ENCODE results near the gene PTPN3. TPM values are rescaled to one million over a fixed set of nuclear protein-coding genes. Genes with fewer than 3 reads are reported as not detected.
A peak's percentile ranks its signal among the peaks of the same experiment; 100 is the strongest.

Gene PTPN3
- total RNA-seq, 1 donor from 2014 or later: 13.4 TPM

GRCh38 chr9:109496218-109496617, 1.9 kb downstream of the PTPN3 start:
- Histone ChIP-seq H3K27ac (no peak overlapping the region), H3K36me3 (no peaks in the 10 kb centered on the region), H3K27me3 (ENCODE audit: low read depth) (peaks cover 28% of the 10 kb centered on the region), H3K4me1 (peaks cover 17% of the 10 kb centered on the region), H3K9me3 (no peaks in the 10 kb centered on the region), H3K4me3 (no peak overlapping the region)
- ATAC-seq (no peak), DNase-seq (no peak)
- intact Hi-C loops (cut with DNase I): no loop called here
- TF ChIP-seq CTCF (IDR thresholded peaks at IDR 0.05): no peak

GRCh38 chr9:109493648-109494047, 4.5 kb downstream of the PTPN3 start:
- H3K27ac ChIP-seq: no peak overlapping the region
- no peak overlapping the region for H3K4me3 ChIP-seq
- H3K27me3 ChIP-seq (ENCODE audit: low read depth): peaks cover 13% of the 10 kb centered on the region
- H3K4me1 ChIP-seq: peaks cover 13% of the 10 kb centered on the region
- no peak for TF ChIP-seq CTCF (IDR thresholded peaks at IDR 0.05)
- intact Hi-C loops (cut with DNase I): no loop called here
- H3K9me3 ChIP-seq: no peaks in the 10 kb centered on the region
- H3K36me3 ChIP-seq: no peaks in the 10 kb centered on the region
- DNase-seq: no peak
- ATAC-seq: peak in 1 of 2 donors; percentile 5

GRCh38 chr9:109491590-109491989, 6.5 kb downstream of the PTPN3 start:
- no peak for TF ChIP-seq CTCF (IDR thresholded peaks at IDR 0.05)
- H3K4me1 ChIP-seq: peaks cover 9% of the 10 kb centered on the region
- H3K27ac ChIP-seq: no peak overlapping the region
- H3K4me3 ChIP-seq: no peak overlapping the region
- H3K9me3 ChIP-seq: no peaks in the 10 kb centered on the region
- ATAC-seq: no peak
- no peaks in the 10 kb centered on the region for H3K36me3 ChIP-seq
- intact Hi-C loops (cut with DNase I): no loop called here
- peaks cover 5% of the 10 kb centered on the region for H3K27me3 ChIP-seq (ENCODE audit: low read depth)
- DNase-seq: no peak

GRCh38 chr9:109488791-109489492, 9.2 kb downstream of the PTPN3 start:
- Histone ChIP-seq H3K27ac (no peak overlapping the region), H3K36me3 (no peaks in the 10 kb centered on the region), H3K9me3 (no peaks in the 10 kb centered on the region), H3K4me3 (no peak overlapping the region), H3K27me3 (ENCODE audit: low read depth) (no peaks in the 10 kb centered on the region), H3K4me1 (no peaks in the 10 kb centered on the region)
- ATAC-seq (peak in 1 of 2 donors; percentile 20), DNase-seq (no peak)
- TF ChIP-seq CTCF (IDR thresholded peaks at IDR 0.05): no peak
- intact Hi-C loops (cut with DNase I): no loop called here

GRCh38 chr9:109488351-109488750, 9.8 kb downstream of the PTPN3 start:
- ATAC-seq (no peak), DNase-seq (no peak)
- no peaks in the 10 kb centered on the region for H3K9me3 ChIP-seq
- no peak overlapping the region for H3K4me3 ChIP-seq
- no peaks in the 10 kb centered on the region for H3K4me1 ChIP-seq
- H3K27ac ChIP-seq: no peak overlapping the region
- intact Hi-C loops (cut with DNase I): no loop called here
- no peaks in the 10 kb centered on the region for H3K27me3 ChIP-seq (ENCODE audit: low read depth)
- no peak for TF ChIP-seq CTCF (IDR thresholded peaks at IDR 0.05)
- H3K36me3 ChIP-seq: no peaks in the 10 kb centered on the region
